Loucy (cell line): ENCODE results near the gene TCN1.

ENCODE experiments used
- H2AFZ ChIP-seq: fragments of 200-600 bp; sonication (generic); 2 replicates; pipeline ENCODE4 v1.6.0; 2016; ENCODE audit warnings: antibody characterized with exemption, mild to moderate bottlenecking, low read length, moderate library complexity
- H3F3A ChIP-seq: fragments of 200-600 bp; 2 replicates; pipeline ENCODE4 v1.6.0; 2016; ENCODE audit warnings: antibody characterized with exemption, low read depth, mild to moderate bottlenecking
- H3K27me3 ChIP-seq: fragments of 200-600 bp; sonication (generic); 2 replicates; pipeline ENCODE4 v1.6.1; 2014; ENCODE audit warnings: low read length, mild to moderate bottlenecking; ENCODE audit not compliant: insufficient read depth, poor library complexity, severe bottlenecking
- H3K36me3 ChIP-seq: fragments of 200-600 bp; sonication (generic); 2 replicates; pipeline ENCODE4 v1.6.1; 2016; ENCODE audit warnings: low read length; ENCODE audit not compliant: insufficient read depth
- H3K4me1 ChIP-seq: fragments of 200-600 bp; sonication (generic); 2 replicates; pipeline ENCODE4 v1.5.1; 2014; ENCODE audit warnings: low read length, mild to moderate bottlenecking; ENCODE audit not compliant: insufficient read depth, poor library complexity, severe bottlenecking
- H3K4me2 ChIP-seq: fragments of 200-600 bp; sonication (generic); 2 replicates; pipeline ENCODE4 v1.6.0; 2014; ENCODE audit warnings: antibody characterized with exemption, low read length, low read depth, mild to moderate bottlenecking; ENCODE audit not compliant: poor library complexity, severe bottlenecking
- H3K4me3 ChIP-seq: fragments of 200-600 bp; sonication (generic); 2 replicates; pipeline ENCODE4 v1.5.1; 2014; ENCODE audit warnings: low read length, mild to moderate bottlenecking, mixed read lengths; ENCODE audit not compliant: poor library complexity, severe bottlenecking
- H3K79me2 ChIP-seq: fragments of 200-600 bp; sonication (generic); 2 replicates; pipeline ENCODE4 v1.6.1; 2014; ENCODE audit warnings: low read length; ENCODE audit not compliant: insufficient read depth
- H3K9ac ChIP-seq: fragments of 200-600 bp; sonication (generic); 2 replicates; pipeline ENCODE4 v1.6.0; 2014; ENCODE audit warnings: mild to moderate bottlenecking, low read depth, low read length, moderate library complexity; ENCODE audit not compliant: poor library complexity, severe bottlenecking
- H3K9me2 ChIP-seq: fragments of 200-600 bp; sonication (generic); replicated peaks from 2 replicates; pipeline ENCODE4 v1.6.1; 2016; ENCODE audit warnings: low read depth, low read length, mixed read lengths
- H3K9me3 ChIP-seq: fragments of 200-600 bp; sonication (generic); 2 replicates; pipeline ENCODE4 v1.6.1; 2014; ENCODE audit warnings: mild to moderate bottlenecking, antibody characterized with exemption, low read length, low read depth; ENCODE audit not compliant: insufficient read depth
- H4K20me1 ChIP-seq: fragments of 200-600 bp; sonication (generic); 2 replicates; pipeline ENCODE4 v1.6.0; 2014; ENCODE audit warnings: antibody characterized with exemption, low read length, mild to moderate bottlenecking; ENCODE audit not compliant: insufficient read depth, poor library complexity, severe bottlenecking
- EZH2phosphoT487 ChIP-seq: fragments of 200-600 bp; IDR thresholded peaks from 2 replicates; pipeline ENCODE4 v1.6.1; 2018; ENCODE audit warnings: antibody characterized with exemption, mild to moderate bottlenecking, moderate library complexity, borderline replicate concordance
- TF ChIP-seq, protein P1 (sequence below): fragments of 200-600 bp; sonication (generic); conservative IDR thresholded peaks from 2 replicates; pipeline ENCODE4 v1.5.1; 2014; ENCODE audit warnings: mild to moderate bottlenecking, antibody characterized with exemption, low read length

The TCN1 gene

DNA sequence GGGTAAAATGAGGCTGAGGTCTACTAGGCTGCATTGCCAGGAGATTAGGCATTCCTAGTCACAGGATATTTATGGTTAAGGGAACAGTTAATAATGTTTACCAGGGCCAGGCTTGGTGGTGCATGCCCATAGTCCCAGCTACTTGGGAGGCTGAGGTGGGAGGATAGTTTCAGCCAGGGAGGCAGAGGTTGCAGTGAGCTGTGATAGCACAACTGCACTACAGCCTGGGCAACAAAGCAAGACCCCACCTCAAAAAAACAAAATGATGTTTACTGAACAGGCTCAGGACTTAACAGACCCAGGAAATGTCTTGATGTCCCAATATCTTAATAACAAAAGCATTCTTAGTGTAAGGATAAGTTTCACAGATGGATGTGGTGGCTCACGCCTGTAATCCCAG lies 52.9 kb downstream of the TCN1 start:
- H3K27me3 ChIP-seq, result no peaks in the 10 kb centered on the region
- peaks cover 65% of the 10 kb centered on the region for H3K4me1 ChIP-seq
- H4K20me1 ChIP-seq, result peaks cover 9% of the 10 kb centered on the region
- no peak overlapping the region for H2AFZ ChIP-seq
- TF ChIP-seq, protein P1, sequence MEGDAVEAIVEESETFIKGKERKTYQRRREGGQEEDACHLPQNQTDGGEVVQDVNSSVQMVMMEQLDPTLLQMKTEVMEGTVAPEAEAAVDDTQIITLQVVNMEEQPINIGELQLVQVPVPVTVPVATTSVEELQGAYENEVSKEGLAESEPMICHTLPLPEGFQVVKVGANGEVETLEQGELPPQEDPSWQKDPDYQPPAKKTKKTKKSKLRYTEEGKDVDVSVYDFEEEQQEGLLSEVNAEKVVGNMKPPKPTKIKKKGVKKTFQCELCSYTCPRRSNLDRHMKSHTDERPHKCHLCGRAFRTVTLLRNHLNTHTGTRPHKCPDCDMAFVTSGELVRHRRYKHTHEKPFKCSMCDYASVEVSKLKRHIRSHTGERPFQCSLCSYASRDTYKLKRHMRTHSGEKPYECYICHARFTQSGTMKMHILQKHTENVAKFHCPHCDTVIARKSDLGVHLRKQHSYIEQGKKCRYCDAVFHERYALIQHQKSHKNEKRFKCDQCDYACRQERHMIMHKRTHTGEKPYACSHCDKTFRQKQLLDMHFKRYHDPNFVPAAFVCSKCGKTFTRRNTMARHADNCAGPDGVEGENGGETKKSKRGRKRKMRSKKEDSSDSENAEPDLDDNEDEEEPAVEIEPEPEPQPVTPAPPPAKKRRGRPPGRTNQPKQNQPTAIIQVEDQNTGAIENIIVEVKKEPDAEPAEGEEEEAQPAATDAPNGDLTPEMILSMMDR, result no peak
- TF ChIP-seq EZH2phosphoT487, result no peak
- H3K9me2 ChIP-seq, result no peaks in the 10 kb centered on the region
- peak overlapping the region; percentile 59 for H3K4me2 ChIP-seq
- H3K9me3 ChIP-seq, result no peaks in the 10 kb centered on the region
- H3K79me2 ChIP-seq, result peaks cover 30% of the 10 kb centered on the region
- H3K4me3 ChIP-seq, result no peak overlapping the region
- peaks cover 4% of the 10 kb centered on the region; the same call in 1 of the 2 replicates for H3K36me3 ChIP-seq
- H3F3A ChIP-seq, result peaks cover 7% of the 10 kb centered on the region
- H3K9ac ChIP-seq, result no peak overlapping the region

DNA sequence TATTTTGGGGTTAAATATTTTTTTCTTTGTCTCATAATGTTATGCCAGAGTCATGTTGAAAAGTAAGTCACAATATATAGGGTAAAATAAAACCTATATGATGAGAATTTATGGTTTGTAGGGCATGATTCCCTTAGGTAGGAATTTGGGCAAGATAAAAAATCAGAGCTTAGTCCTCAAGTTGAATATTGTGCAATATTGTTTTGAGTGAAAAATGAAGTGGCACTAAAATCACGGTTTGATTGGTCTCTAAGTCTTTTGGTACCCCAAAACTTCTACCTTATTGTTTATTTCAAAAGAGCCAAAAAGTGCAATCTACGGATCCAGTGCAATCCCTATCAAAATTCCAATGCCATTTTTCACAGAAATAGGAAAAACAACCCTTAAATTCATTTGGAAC lies 54.1 kb downstream of the TCN1 start:
- Histone ChIP-seq H3K9me2 (no peaks in the 10 kb centered on the region), H4K20me1 (peaks cover 9% of the 10 kb centered on the region), H3K4me3 (no peak overlapping the region), H3K79me2 (peaks cover 40% of the 10 kb centered on the region), H3K4me2 (no peak overlapping the region), H3K9ac (no peak overlapping the region), H3K36me3 (peaks cover 15% of the 10 kb centered on the region; the same call in 1 of the 2 replicates), H3K27me3 (no peaks in the 10 kb centered on the region), H3K9me3 (no peaks in the 10 kb centered on the region), H3F3A (no peaks in the 10 kb centered on the region), H2AFZ (no peak overlapping the region), H3K4me1 (peaks cover 65% of the 10 kb centered on the region)
- TF ChIP-seq EZH2phosphoT487, result no peak
- TF ChIP-seq, protein P1, result no peak

DNA sequence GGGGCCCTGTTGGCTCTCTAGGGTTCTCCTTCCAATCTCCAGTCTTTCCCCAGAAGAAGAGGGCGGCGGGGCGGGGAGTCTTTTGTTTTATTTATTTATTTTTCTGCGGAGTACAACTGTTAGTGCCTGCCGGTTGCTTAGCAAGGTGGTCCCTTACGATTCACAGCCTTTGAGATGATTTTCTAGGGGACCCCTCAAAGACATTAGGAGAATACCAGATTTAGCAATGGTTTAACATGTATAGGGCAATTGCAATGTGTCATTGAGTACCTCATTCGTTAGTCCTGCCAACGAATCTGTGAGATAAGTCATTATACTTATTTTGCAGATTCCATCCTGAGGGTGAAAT lies 55.4 kb downstream of the TCN1 start:
- no peaks in the 10 kb centered on the region for H3K9me2 ChIP-seq
- H2AFZ ChIP-seq, result peak overlapping the region; percentile 87
- H3K4me1 ChIP-seq, result peaks cover 55% of the 10 kb centered on the region
- H3F3A ChIP-seq, result no peaks in the 10 kb centered on the region
- H3K9ac ChIP-seq, result peak overlapping the region; percentile 99
- H3K9me3 ChIP-seq, result no peaks in the 10 kb centered on the region
- peaks cover 9% of the 10 kb centered on the region for H4K20me1 ChIP-seq
- H3K79me2 ChIP-seq, result peaks cover 40% of the 10 kb centered on the region
- peaks cover 27% of the 10 kb centered on the region; the same call in 1 of the 2 replicates for H3K36me3 ChIP-seq
- no peaks in the 10 kb centered on the region for H3K27me3 ChIP-seq
- TF ChIP-seq EZH2phosphoT487, result no peak
- TF ChIP-seq, protein P1, result no peak
- H3K4me3 ChIP-seq, result peak overlapping the region; percentile 100
- H3K4me2 ChIP-seq, result peak overlapping the region; percentile 86
